GM08714 (cell line): ENCODE results near the gene OSBPL3.
"Not testable (repeated sequence)": the region's sequence is repeated elsewhere in the genome, so short reads cannot be mapped to it uniquely, and the experiment has no call there.

Experiments
- H3K4me3 ChIP-seq: fragments of 200-500 bp; sonication (Bioruptor generic); 2 replicates; pipeline ENCODE4 v1.5.1; 2014; ENCODE audit warnings: mild to moderate bottlenecking, low read length, inconsistent platforms
- ZNF274 ChIP-seq: IDR thresholded peaks from 2 replicates; pipeline ENCODE4 v1.6.1; 2012; ENCODE audit warnings: mild to moderate bottlenecking, low read depth, low read length

The OSBPL3 gene

GRCh38 chr7:24802300-24802699 is 177.7 kb downstream of the OSBPL3 start:
- no peak overlapping the region for H3K4me3 ChIP-seq
- TF ChIP-seq ZNF274, result no peak

GRCh38 chr7:24801883-24802282 is 178.1 kb downstream of the OSBPL3 start:
- TF ChIP-seq ZNF274, result no peak
- no peak overlapping the region for H3K4me3 ChIP-seq

- H3K4me3 ChIP-seq, result no peak overlapping the region
- TF ChIP-seq ZNF274, result no peak
Observed at GRCh38 chr7:24800667-24801066, 179.3 kb downstream of the OSBPL3 start.

- H3K4me3 ChIP-seq, result no peak overlapping the region
- no peak for TF ChIP-seq ZNF274
Observed at GRCh38 chr7:24800073-24800472, 179.9 kb downstream of the OSBPL3 start.

- TF ChIP-seq ZNF274, result no peak
Observed at GRCh38 chr7:24799506-24799905, 180.5 kb downstream of the OSBPL3 start.

GRCh38 chr7:24798261-24798660 is 181.7 kb downstream of the OSBPL3 start:
- H3K4me3 ChIP-seq, result no peak overlapping the region
- TF ChIP-seq ZNF274, result no peak

More at GRCh38 chr7:24799506-24799905, 180.5 kb downstream of the OSBPL3 start:
- H3K4me3 ChIP-seq, result no peak overlapping the region

- no peak for TF ChIP-seq ZNF274
Observed at GRCh38 chr7:24797270-24797669, 182.7 kb downstream of the OSBPL3 start.

GRCh38 chr7:24795407-24795767 is 184.6 kb downstream of the OSBPL3 start:
- no peak for TF ChIP-seq ZNF274
- H3K4me3 ChIP-seq, result no peak overlapping the region

More at GRCh38 chr7:24797270-24797669, 182.7 kb downstream of the OSBPL3 start:
- H3K4me3 ChIP-seq, result no peak overlapping the region

GRCh38 chr7:24794751-24795406 is 185.1 kb downstream of the OSBPL3 start:
- H3K4me3 ChIP-seq, result not testable (repeated sequence)

- H3K4me3 ChIP-seq, result no peak overlapping the region
- no peak for TF ChIP-seq ZNF274
Observed at GRCh38 chr7:24793982-24794648, 185.9 kb downstream of the OSBPL3 start.

- TF ChIP-seq ZNF274, result no peak
- H3K4me3 ChIP-seq, result no peak overlapping the region
Observed at GRCh38 chr7:24788961-24789576, 190.9 kb downstream of the OSBPL3 start.

- TF ChIP-seq ZNF274, result no peak
- H3K4me3 ChIP-seq, result no peak overlapping the region
Observed at GRCh38 chr7:24788075-24788474, 191.9 kb downstream of the OSBPL3 start.

GRCh38 chr7:24786941-24787340 is 193.0 kb downstream of the OSBPL3 start:
- H3K4me3 ChIP-seq, result no peak overlapping the region
- no peak for TF ChIP-seq ZNF274

GRCh38 chr7:24786306-24786705 is 193.7 kb downstream of the OSBPL3 start:
- H3K4me3 ChIP-seq, result no peak overlapping the region
- TF ChIP-seq ZNF274, result no peak

- TF ChIP-seq ZNF274, result no peak
- no peak overlapping the region for H3K4me3 ChIP-seq
Observed at GRCh38 chr7:24784277-24784676, 195.7 kb downstream of the OSBPL3 start.
